GM18517 (cell line): Measurements from ENCODE around the gene PKD1.

ENCODE experiments used
- ATAC-seq: cut with Tn5 transposase; IDR thresholded peaks from one replicate; pipeline ENCODE4 v1.9.1; 2021; ENCODE audit warnings: mild to moderate bottlenecking, moderate library complexity; ENCODE audit not compliant: unreplicated experiment

Gene PKD1

GRCh38 chr16:2170587-2171435, 35.1 kb upstream of the PKD1 start:
- no peak for ATAC-seq

DNA sequence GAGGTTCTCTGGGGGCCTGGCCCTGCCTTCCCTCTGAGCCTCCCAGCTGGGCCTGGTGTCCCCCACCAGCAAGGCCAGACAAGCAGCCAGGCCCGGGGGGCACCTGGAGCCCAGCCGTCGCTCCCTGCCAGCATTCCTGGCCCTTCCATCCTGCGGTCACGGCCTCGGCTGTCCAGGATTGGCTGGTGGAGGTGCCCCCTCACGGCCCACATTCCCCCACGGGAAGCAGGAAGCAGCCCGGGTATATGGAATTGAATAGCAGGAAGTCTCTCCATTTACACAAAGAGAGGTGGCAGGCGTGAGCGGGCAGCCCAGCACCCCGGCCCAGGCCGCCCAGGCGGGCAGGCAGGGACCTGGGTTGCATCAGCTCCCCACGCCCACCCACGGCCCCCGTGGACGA, 34.4 kb upstream of the PKD1 start:
- no peak for ATAC-seq

GRCh38 chr16:2167068-2167638, 31.5 kb upstream of the PKD1 start:
- ATAC-seq: no peak

DNA sequence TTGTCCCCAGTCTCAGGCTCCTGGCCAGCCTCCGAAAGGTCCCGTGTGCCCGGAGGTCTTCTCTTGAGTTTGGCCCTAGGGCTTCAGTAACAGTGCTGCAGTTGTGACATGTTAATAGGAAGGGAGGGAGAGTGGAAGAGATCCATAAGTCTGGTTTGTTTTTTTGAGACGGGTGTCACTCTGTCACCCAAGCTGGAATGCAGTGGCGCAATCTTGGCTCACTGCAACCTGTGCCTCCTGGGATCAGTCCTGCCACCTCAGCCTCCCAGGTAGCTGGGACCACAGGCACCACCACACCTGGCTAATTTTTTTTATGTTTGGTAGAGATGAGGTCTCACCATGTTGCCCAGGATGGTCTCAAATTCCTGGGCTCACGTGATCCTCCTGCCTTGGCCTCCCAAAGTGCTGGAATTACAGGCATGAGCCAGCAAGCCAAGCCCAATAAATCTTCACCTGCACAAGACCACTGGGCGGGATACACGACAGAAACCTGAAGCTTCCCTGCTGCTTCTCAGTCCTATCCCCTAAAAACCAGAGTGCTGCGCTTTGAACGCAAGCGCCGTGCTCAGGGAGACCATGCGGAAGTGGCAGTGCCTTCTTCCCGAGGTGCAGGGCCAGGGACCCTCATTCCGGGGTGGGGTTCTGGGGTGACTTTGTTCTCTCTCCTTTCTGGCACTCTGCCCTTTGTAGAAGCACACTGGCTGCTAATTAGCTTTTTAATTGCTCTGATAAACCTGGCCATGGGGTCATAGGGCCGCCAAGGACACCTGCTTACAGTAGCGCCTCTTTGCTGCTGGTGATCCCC, 30.8 kb upstream of the PKD1 start:
- ATAC-seq: no peak

DNA sequence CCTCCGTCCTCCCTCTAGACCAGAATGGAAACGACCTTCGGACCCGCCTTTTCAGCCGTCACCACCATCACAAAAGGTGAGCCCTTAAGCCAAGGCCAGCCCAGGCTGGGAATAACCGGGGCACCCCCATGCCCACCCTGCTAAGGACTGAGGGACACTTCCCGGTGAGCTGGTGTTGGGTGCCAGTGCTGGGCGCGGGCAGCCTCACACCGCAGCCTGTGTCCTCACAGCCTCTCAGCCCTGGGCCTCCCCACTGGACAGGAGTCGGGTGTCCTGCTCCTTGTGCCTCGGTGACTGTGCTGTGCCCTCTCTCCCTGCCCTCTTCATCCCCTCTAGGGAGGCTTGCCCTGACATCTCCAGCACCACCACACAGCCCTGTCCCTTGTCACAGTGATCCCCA, 30.2 kb upstream of the PKD1 start:
- ATAC-seq: no peak

DNA sequence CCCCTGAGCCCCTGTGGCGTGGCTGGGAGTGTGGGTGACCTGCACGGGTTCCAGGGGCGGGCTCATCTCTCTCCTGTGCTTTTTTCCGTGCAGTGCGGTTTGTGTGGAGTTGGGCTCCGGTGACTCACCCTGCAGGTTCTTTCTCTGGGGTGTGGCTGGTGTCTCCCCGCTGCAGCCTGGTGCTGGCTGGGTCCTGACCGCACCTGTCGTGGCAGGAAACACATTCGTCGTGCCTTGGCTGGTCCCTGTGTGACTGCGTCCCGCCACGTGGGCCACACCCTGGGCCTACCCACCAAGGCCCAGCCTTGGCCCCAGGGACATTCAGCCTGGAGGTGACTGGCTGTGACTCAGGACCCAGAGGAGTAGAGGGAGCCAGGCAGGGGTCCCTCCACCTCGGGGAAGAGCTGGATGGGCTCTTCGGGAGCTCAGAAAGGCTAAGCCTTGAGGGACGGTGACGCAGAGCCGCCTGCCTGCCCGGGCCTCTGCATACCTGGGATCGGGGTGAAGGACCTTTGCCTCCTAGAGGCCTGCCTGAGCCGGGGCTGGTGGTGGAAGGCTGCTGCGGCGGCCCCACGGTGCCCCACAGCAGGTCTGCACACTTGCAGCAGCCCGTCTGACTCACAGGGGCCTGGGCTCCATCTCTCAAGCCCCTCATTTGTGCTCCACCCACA, 27.6 kb upstream of the PKD1 start:
- no peak for ATAC-seq

GRCh38 chr16:2162676-2163118, 27.0 kb upstream of the PKD1 start:
- no peak for ATAC-seq

GRCh38 chr16:2161911-2162310, 26.2 kb upstream of the PKD1 start:
- no peak for ATAC-seq

DNA sequence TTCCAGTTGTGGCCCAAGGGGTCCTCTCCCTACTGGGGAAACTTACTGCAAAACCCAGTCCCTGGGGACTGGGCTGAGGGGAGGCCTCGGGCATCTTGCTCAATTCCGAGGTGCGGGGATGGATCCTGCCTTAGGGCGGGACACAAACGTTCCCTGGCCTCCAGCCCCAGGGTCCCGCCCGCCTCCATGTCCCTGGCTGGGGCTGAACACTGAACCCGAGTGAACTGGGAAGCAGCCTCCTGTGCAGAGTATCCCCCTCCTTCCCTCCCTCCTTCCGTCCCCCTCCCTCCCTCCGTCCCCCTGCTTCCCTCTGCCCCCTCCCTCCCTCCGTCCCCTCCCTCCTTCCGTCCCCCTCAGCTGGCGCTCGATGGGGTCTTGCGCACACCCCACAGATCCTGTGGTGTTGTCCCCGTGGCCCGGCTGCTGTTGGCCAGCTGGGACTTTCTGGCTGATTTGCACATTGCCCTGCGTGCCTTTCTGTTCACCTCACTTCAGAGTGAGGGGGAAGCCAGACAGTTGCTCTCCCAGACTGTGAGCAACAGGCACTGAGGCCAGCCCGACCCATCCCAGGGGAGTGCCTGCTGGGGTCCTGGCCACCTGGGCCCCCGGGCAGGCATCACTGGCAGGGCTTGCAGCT, 25.3 kb upstream of the PKD1 start:
- ATAC-seq: no peak

DNA sequence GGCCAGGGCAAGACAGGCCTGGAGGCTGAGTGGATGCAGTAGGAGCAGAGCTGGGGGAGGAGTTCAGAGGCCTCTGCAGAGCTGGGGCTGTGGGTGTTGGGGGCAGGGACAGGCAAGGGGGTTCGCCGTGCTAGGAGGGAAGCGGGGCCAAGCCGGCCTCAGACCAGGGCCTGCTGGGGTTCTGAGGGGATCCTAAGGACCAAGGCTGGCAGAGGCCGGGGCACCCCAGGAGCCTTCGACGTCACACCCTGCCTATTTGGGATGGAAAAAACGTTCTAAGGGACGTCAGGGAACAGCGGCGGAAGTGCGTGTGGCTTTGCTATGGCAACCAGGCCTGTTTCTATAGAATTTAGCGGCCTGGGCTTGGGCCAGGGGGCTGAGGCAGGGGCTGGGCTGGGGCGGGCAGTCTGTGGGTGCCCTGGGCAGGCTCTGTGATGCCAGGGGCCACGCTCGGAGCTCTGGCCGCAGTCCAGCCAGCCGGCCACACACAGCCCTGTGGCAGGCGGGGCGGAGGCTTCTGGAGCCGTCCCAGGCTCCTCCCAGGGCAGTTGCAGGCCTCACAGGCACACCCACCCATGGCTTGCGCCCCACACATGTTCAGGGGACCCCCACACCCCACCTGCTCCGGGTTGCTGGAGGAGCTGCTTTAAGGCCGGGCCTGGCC, 23.6 kb upstream of the PKD1 start:
- ATAC-seq: no peak

GRCh38 chr16:2158262-2158638, 22.6 kb upstream of the PKD1 start:
- no peak for ATAC-seq

- no peak for ATAC-seq
These were observed 22.0 kb upstream of the PKD1 start for GRCh38 chr16:2157480-2158261.

DNA sequence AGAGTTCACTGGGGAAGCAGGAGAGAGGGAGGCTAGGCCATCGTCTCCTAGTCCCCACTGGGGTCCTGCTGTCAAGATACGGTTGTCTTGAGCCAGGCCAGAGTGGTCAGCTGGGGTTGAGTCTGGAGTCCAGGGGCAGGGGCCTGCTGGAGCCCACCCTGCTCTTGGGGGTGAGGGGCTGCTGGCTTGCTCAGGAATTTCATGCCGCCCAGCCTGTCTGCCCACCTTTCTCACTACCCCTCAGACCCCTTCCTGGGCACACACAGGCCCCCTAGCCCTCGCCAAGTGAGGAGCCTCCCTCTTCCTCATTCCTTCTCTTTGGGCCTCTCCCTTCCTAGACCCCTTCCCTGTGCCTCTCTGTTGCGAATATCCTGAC, 21.1 kb upstream of the PKD1 start:
- ATAC-seq: no peak

DNA sequence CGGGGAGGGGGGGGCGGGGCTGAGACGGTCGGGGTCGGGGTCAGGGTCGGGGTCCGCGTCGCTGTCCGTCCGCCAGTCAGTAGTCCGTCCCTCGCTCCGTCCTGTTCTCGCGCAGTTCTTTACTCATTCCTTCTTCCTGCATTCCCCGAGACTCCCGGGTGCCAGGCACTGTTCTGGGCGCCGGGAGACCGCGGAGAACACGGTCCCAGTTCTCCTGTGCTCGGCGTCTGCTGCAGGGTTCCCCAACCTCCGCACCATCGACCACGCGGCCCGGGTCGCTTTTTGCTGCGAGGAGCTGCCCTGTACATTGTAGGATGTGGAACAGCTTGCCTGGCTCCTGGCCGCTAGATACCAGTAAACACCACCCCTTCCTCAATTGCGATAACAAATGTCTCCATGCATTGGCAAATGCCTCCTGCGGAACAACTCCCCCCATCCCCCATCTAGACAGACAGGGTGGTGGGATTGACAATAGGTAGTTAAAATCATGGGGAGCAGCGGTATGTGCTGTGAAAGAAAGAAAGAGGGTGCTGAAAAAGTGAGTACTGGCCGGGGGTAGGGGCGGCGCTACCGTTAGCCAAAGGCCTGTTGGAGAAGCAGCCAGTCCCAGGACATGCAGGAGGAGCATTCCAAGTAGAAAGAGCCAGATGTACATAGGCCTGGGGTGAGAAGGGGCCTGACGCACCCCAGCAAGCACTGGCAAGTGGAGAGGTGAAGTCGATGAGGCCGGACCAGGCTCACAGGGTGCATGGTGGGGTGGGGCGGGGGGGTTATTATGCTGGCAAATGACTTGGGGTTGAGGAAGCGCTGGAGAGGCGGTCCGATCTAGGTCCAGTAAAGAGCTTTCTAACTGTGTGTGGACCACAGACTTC, 20.5 kb upstream of the PKD1 start:
- ATAC-seq: no peak

DNA sequence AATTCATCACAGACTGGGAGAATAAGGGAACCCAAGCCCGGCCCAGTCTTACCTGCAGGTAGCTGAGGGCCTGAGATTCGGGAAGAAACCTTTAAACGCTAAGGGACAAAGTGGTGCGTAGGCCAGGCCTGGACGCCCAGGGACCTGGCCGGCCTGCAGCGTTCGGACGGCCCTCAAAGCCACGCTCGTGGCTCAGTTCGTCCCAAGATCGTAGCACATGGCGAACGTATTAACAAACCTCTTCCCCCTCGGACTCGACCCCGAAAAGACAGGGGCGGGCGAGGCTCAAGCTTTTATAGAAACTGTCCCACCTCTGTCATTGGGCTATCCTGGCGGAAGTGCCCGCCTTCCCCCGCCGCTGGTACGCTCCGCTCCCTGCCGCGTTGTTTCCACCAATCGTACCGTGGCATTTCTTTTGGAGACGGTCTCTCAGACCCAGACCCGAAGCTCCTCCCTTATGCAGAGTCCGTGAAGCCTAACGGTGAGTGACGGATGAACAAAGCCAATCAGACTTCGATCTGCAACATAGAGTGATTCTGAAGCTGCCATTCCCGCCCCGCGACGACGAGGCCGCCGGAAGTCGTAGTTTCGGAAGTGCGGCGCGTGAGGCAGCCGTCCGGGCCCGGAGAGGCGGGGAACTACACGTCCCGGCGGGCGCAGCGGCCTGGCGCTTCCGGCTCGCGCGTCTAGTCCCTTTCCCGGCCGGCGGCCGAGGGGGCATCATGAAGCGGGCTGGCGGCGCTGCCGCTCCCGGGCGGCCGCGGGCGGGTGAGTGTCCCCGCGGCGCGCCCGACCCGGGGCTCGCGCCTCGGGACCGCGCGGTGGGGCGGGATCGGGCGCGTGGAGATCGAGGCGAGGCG, 19.6 kb upstream of the PKD1 start, which contains the start of gene TRAF7:
TSS of gene TRAF7 (plus strand) at position 692 of the 860 bp plus-strand sequence. CDS start 8,139 bp downstream, outside the sequence.
- peak; percentile 92 for ATAC-seq

DNA sequence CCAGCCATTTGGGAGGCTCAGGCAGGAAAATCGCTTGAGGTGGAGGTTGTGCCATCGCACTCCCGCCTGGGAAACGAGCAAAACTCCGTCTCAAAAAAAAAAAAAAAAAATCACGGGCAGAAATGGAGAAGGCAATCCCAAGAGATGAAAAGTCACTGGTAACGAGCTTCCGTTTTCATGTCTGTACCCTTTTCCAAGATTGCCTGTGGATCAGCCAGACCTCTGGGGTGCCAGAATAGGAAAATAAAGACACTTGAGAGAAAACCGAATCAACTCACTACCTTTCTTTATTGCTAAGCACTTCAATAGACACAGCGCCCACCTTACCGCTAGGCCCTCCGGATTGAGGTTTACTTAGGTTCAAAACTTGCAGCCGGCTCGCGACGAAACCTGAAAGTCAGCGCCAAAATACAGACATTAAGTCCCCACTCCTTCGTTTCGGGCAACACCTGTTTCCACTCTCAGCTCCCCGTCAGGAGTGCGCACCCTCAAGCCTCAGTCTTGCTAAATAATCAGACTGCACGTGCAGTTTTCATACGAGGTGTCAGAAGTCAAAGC, 18.9 kb upstream of the PKD1 start:
- no peak for ATAC-seq
